ENCODE results near the gene NEU3.
A peak's percentile ranks its signal among the peaks of the same experiment; 100 is the strongest.
"Not testable (repeated sequence)": the region's sequence is repeated elsewhere in the genome, so short reads cannot be mapped to it uniquely, and the experiment has no call there.

Gene NEU3

GRCh38 chr11:74984730-74985129, 4.0 kb upstream of the NEU3 start:
- DNase-seq, result no peak

GRCh38 chr11:74989260-74989638, 516 bp downstream of the NEU3 start:
- peak; percentile 44 for DNase-seq

- not testable (repeated sequence) for DNase-seq
Measured at GRCh38 chr11:74990150-74990549, 1.4 kb downstream of the NEU3 start.

- DNase-seq, result no peak
Measured at GRCh38 chr11:74990941-74991340, 2.2 kb downstream of the NEU3 start.

- DNase-seq, result no peak
Measured at GRCh38 chr11:74992852-74993251, 4.1 kb downstream of the NEU3 start.

- no peak for DNase-seq
Measured at GRCh38 chr11:75000975-75001354, 12.2 kb downstream of the NEU3 start.

GRCh38 chr11:75001686-75002085, 13.0 kb downstream of the NEU3 start:
- DNase-seq, result no peak

GRCh38 chr11:75002516-75002915, 13.8 kb downstream of the NEU3 start:
- DNase-seq, result no peak

GRCh38 chr11:75004215-75004614, 15.5 kb downstream of the NEU3 start:
- no peak for DNase-seq

GRCh38 chr11:75011357-75011756, 22.6 kb downstream of the NEU3 start:
- no peak for DNase-seq

- no peak for DNase-seq
Measured at GRCh38 chr11:75011872-75012271, 23.1 kb downstream of the NEU3 start.

GRCh38 chr11:75013051-75013450, 24.3 kb downstream of the NEU3 start:
- DNase-seq, result no peak

GRCh38 chr11:75014129-75014528, 25.4 kb downstream of the NEU3 start:
- no peak for DNase-seq

- DNase-seq, result not testable (repeated sequence)
Measured at GRCh38 chr11:75019200-75019599, 30.5 kb downstream of the NEU3 start.

- DNase-seq, result not testable (repeated sequence)
Measured at GRCh38 chr11:75020328-75020727, 31.6 kb downstream of the NEU3 start.

- no peak for DNase-seq
Measured at GRCh38 chr11:75022296-75022695, 33.6 kb downstream of the NEU3 start.

GRCh38 chr11:75022759-75023396, 34.1 kb downstream of the NEU3 start:
- peak; percentile 87 for DNase-seq

- DNase-seq, result no peak
Measured at GRCh38 chr11:75023446-75024067, 34.8 kb downstream of the NEU3 start.

- DNase-seq, result no peak
Measured at GRCh38 chr11:75024068-75024449, 35.3 kb downstream of the NEU3 start.

- DNase-seq, result no peak
Measured at GRCh38 chr11:75024764-75025211, 36.1 kb downstream of the NEU3 start.

- DNase-seq, result no peak
Measured at GRCh38 chr11:75025561-75025960, 36.8 kb downstream of the NEU3 start.

- DNase-seq, result no peak
Measured at GRCh38 chr11:75028321-75028720, 39.6 kb downstream of the NEU3 start.

GRCh38 chr11:75028724-75029123, 40.0 kb downstream of the NEU3 start:
- DNase-seq, result no peak

GRCh38 chr11:75029836-75030631, 41.3 kb downstream of the NEU3 start:
- peak; percentile 59 for DNase-seq
